GM11168 (cell line): Measurements from ENCODE around the gene DROSHA.

ENCODE experiments used
- in situ Hi-C: fragments of 300-500 bp; cut with MboI; formaldehyde crosslinking; loops from one replicate; pipeline ENCODE4 v1.12.0; 2022; ENCODE audit warnings: low sequenced_read_pairs; ENCODE audit not compliant: unreplicated experiment

Gene DROSHA

GRCh38 chr5:31357038-31357437 lies 174.9 kb downstream of the DROSHA start:
- in situ Hi-C loops: no loop called here

GRCh38 chr5:31355337-31355736 lies 176.6 kb downstream of the DROSHA start:
- in situ Hi-C loops: no loop called here
